Parathyroid adenoma (tissue), 2 donors: ENCODE measurements around the gene HOTAIR.

ENCODE experiments used
- H2AFZ ChIP-seq: fragments of 300-600 bp; sonication (generic); one replicate; pipeline ENCODE4 v1.7.0; 2017; ENCODE audit warnings: antibody characterized with exemption, mild to moderate bottlenecking
- H3K27ac ChIP-seq: fragments of 300-600 bp; sonication (generic); one replicate; pipeline ENCODE4 v1.7.0; 2017
- H3K27me3 ChIP-seq: fragments of 300-600 bp; sonication (generic); one replicate; pipeline ENCODE4 v1.7.0; 2017; ENCODE audit warnings: low read length; ENCODE audit not compliant: control insufficient read depth, insufficient read depth
- H3K36me3 ChIP-seq: fragments of 300-600 bp; sonication (generic); one replicate; pipeline ENCODE4 v1.7.0; 2017; ENCODE audit warnings: low read length; ENCODE audit not compliant: control insufficient read depth, insufficient read depth
- H3K4me1 ChIP-seq: fragments of 300-600 bp; sonication (generic); one replicate; pipeline ENCODE4 v1.7.0; 2017; ENCODE audit warnings: control low read depth
- H3K4me2 ChIP-seq: fragments of 300-600 bp; sonication (generic); one replicate; pipeline ENCODE4 v1.7.0; 2017; ENCODE audit warnings: low read length
- H3K4me3 ChIP-seq: fragments of 300-600 bp; sonication (generic); one replicate; pipeline ENCODE4 v1.7.0; 2017; ENCODE audit warnings: low read depth, low read length
- H3K79me2 ChIP-seq: fragments of 300-600 bp; sonication (generic); one replicate; pipeline ENCODE4 v1.7.0; 2017; ENCODE audit warnings: control low read depth
- H3K9ac ChIP-seq: fragments of 300-600 bp; sonication (generic); one replicate; pipeline ENCODE4 v1.7.0; 2017; ENCODE audit warnings: mild to moderate bottlenecking
- H3K9me3 ChIP-seq: fragments of 300-600 bp; sonication (generic); one replicate; pipeline ENCODE4 v1.7.0; 2017; ENCODE audit warnings: low read length; ENCODE audit not compliant: control insufficient read depth
- CTCF ChIP-seq: fragments of 300-600 bp; sonication (generic); IDR thresholded peaks from one replicate; pipeline ENCODE4 v1.7.0; 2017; ENCODE audit warnings: antibody characterized with exemption, mild to moderate bottlenecking
- donor health status: primary hyperparathyroidism.

Gene HOTAIR

GRCh38 chr12:53964315-53964713 lies 10.4 kb downstream of the HOTAIR start:
- Histone ChIP-seq H3K4me1 (no peaks in the 10 kb centered on the region), H2AFZ (no peak overlapping the region), H3K36me3 (no peaks in the 10 kb centered on the region), H3K27ac (no peak overlapping the region), H3K79me2 (no peaks in the 10 kb centered on the region), H3K4me3 (no peak overlapping the region), H3K9me3 (no peaks in the 10 kb centered on the region), H3K9ac (no peak overlapping the region), H3K4me2 (no peak overlapping the region), H3K27me3 (peaks cover 46% of the 10 kb centered on the region)
- no peak for TF ChIP-seq CTCF

GRCh38 chr12:53963434-53964314 lies 11.1 kb downstream of the HOTAIR start:
- Histone ChIP-seq H3K4me2 (no peak overlapping the region), H3K27ac (no peak overlapping the region), H3K79me2 (no peaks in the 10 kb centered on the region), H2AFZ (no peak overlapping the region), H3K4me3 (no peak overlapping the region), H3K27me3 (peaks cover 40% of the 10 kb centered on the region), H3K4me1 (no peaks in the 10 kb centered on the region), H3K9ac (no peak overlapping the region), H3K9me3 (no peaks in the 10 kb centered on the region), H3K36me3 (no peaks in the 10 kb centered on the region)
- no peak for TF ChIP-seq CTCF

- Histone ChIP-seq H2AFZ (no peak overlapping the region), H3K27me3 (peaks cover 43% of the 10 kb centered on the region), H3K79me2 (no peaks in the 10 kb centered on the region), H3K4me3 (no peak overlapping the region), H3K9ac (no peak overlapping the region), H3K36me3 (no peaks in the 10 kb centered on the region), H3K4me2 (no peak overlapping the region), H3K4me1 (no peaks in the 10 kb centered on the region), H3K27ac (no peak overlapping the region), H3K9me3 (no peaks in the 10 kb centered on the region)
- no peak for TF ChIP-seq CTCF
Observed at GRCh38 chr12:53963005-53963404, 11.7 kb downstream of the HOTAIR start.

- no peaks in the 10 kb centered on the region for H3K79me2 ChIP-seq
- H3K4me1 ChIP-seq: no peaks in the 10 kb centered on the region
- H3K9me3 ChIP-seq: no peaks in the 10 kb centered on the region
- no peak overlapping the region for H2AFZ ChIP-seq
- H3K27me3 ChIP-seq: peaks cover 33% of the 10 kb centered on the region
- H3K4me2 ChIP-seq: no peak overlapping the region
- no peak for TF ChIP-seq CTCF
- H3K36me3 ChIP-seq: no peaks in the 10 kb centered on the region
- no peak overlapping the region for H3K4me3 ChIP-seq
- H3K27ac ChIP-seq: no peak overlapping the region
- no peak overlapping the region for H3K9ac ChIP-seq
Observed at GRCh38 chr12:53961025-53961761, 13.6 kb downstream of the HOTAIR start.
